ENCODE measurements around the gene FHIT. TPM values are rescaled to one million over a fixed set of nuclear protein-coding genes. Genes with fewer than 3 reads are reported as not detected.

FHIT gene
- total RNA-seq, 1 donor from 2014 or later, result 5.7 TPM

DNA sequence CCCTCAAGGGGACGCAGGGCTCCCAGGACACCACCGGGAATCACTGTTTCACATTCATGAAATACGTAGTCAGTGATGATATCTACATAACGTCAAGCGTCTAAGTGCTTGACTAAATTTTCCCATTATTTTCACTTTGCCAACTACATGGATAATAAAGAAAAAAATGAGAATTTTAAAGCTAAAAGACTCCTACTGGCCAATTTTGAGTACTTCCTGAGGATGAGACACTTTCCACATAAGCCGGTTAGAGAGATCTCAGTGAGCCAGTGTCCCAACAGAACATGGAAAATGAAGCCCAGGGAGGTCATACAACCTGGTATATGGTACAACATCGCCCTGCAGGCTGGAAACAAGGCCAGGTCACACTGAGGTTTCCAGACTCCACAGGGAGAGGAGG is 928.1 kb downstream of the FHIT start:
- no peak for DNase-seq (ENCODE audit: low spot score)
- Histone ChIP-seq H4K20me1 (ENCODE audit: low read depth) (no peaks in the 10 kb centered on the region), H2AFZ (replicated peaks) (no peak overlapping the region), H3K27me3 (no peaks in the 10 kb centered on the region), H3K36me3 (no peaks in the 10 kb centered on the region), H3K4me2 (peak overlapping the region; percentile 14), H3K79me2 (ENCODE audit: low read depth) (no peaks in the 10 kb centered on the region), H3K9ac (no peak overlapping the region), H3K4me3 (no peak overlapping the region), H3K9me3 (ENCODE audit: low read depth) (no peaks in the 10 kb centered on the region), H3K27ac (no peak overlapping the region), H3K4me1 (peaks cover 16% of the 10 kb centered on the region), H3F3A (ENCODE audit: low read depth) (peaks cover 11% of the 10 kb centered on the region)
- H3K36me3 Mint-ChIP-seq, result no peaks in the 10 kb centered on the region
- H3K4me1 Mint-ChIP-seq, result peaks cover 4% of the 10 kb centered on the region
- H3K9me3 Mint-ChIP-seq, result no peaks in the 10 kb centered on the region
- no peak overlapping the region for H3K4me3 Mint-ChIP-seq
- peaks cover 7% of the 10 kb centered on the region for H3K27me3 Mint-ChIP-seq (ENCODE audit: insufficient read depth, low read depth)
- TF ChIP-seq EZH2 (IDR thresholded peaks at IDR 0.05) (no peak), CTCF (IDR thresholded peaks at IDR 0.05) (no peak), EZH2phosphoT487 (IDR thresholded peaks at IDR 0.05) (no peak)
- H3K27ac Mint-ChIP-seq, result no peak overlapping the region

DNA sequence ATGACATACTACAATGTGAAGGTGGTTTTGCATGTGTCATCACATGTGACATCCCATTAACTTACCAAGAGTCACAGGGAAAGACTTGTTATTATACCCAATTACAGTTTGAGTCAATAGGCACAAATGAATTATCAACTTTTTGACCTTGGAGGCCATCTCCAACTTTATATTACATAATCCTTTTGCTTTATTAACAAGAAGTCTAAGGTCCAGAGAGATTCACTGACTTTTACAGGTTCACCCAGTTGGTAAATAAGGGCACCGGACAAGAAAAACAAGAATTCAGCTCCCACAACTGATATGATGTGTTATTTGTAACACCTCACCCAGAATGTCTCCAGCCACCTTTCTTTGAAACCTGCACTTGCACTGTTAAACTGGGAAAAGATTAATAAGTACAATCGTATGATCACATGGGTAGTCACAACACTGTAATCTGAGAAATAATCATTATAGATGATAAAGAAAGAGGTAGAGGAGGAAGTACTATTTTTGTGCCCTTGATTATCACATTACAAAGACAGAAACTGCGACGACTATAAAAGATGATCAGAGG is 928.9 kb downstream of the FHIT start:
- no peaks in the 10 kb centered on the region for H3K36me3 Mint-ChIP-seq
- Histone ChIP-seq H3K4me2 (no peak overlapping the region), H3K27ac (no peak overlapping the region), H3F3A (ENCODE audit: low read depth) (peaks cover 11% of the 10 kb centered on the region), H2AFZ (replicated peaks) (no peak overlapping the region), H3K4me3 (no peak overlapping the region), H4K20me1 (ENCODE audit: low read depth) (no peaks in the 10 kb centered on the region), H3K27me3 (no peaks in the 10 kb centered on the region), H3K79me2 (ENCODE audit: low read depth) (no peaks in the 10 kb centered on the region), H3K36me3 (no peaks in the 10 kb centered on the region), H3K4me1 (peaks cover 16% of the 10 kb centered on the region), H3K9ac (no peak overlapping the region), H3K9me3 (ENCODE audit: low read depth) (no peaks in the 10 kb centered on the region)
- H3K4me1 Mint-ChIP-seq, result peaks cover 4% of the 10 kb centered on the region
- H3K27ac Mint-ChIP-seq, result no peak overlapping the region
- H3K27me3 Mint-ChIP-seq (ENCODE audit: insufficient read depth, low read depth), result peaks cover 7% of the 10 kb centered on the region
- no peak overlapping the region for H3K4me3 Mint-ChIP-seq
- DNase-seq (ENCODE audit: low spot score), result no peak
- H3K9me3 Mint-ChIP-seq, result no peaks in the 10 kb centered on the region
- no peak for TF ChIP-seq EZH2phosphoT487 (IDR thresholded peaks at IDR 0.05)
- TF ChIP-seq CTCF (IDR thresholded peaks at IDR 0.05), result no peak
- no peak for TF ChIP-seq EZH2 (IDR thresholded peaks at IDR 0.05)

- Histone ChIP-seq H3K9me3 (ENCODE audit: low read depth) (no peaks in the 10 kb centered on the region), H3K27ac (no peak overlapping the region), H3K9ac (no peak overlapping the region), H3K27me3 (no peaks in the 10 kb centered on the region), H4K20me1 (ENCODE audit: low read depth) (no peaks in the 10 kb centered on the region), H3K4me1 (peaks cover 11% of the 10 kb centered on the region), H3K4me3 (no peak overlapping the region), H3K79me2 (ENCODE audit: low read depth) (no peaks in the 10 kb centered on the region), H3F3A (ENCODE audit: low read depth) (peaks cover 11% of the 10 kb centered on the region), H3K4me2 (no peak overlapping the region), H2AFZ (replicated peaks) (no peak overlapping the region), H3K36me3 (no peaks in the 10 kb centered on the region)
- peaks cover 4% of the 10 kb centered on the region for H3K27me3 Mint-ChIP-seq (ENCODE audit: insufficient read depth, low read depth)
- no peaks in the 10 kb centered on the region for H3K36me3 Mint-ChIP-seq
- H3K4me3 Mint-ChIP-seq, result no peak overlapping the region
- H3K4me1 Mint-ChIP-seq, result peaks cover 4% of the 10 kb centered on the region
- no peak overlapping the region for H3K27ac Mint-ChIP-seq
- TF ChIP-seq CTCF (IDR thresholded peaks at IDR 0.05), result no peak
- no peak for TF ChIP-seq EZH2phosphoT487 (IDR thresholded peaks at IDR 0.05)
- TF ChIP-seq EZH2 (IDR thresholded peaks at IDR 0.05), result no peak
- no peak for DNase-seq (ENCODE audit: low spot score)
- no peaks in the 10 kb centered on the region for H3K9me3 Mint-ChIP-seq
These were observed 931.9 kb downstream of the FHIT start for GRCh38 chr3:60319179-60319858.

Measured in neural progenitor cell (in vitro differentiated cells).